B cell (primary cell): ENCODE measurements around the gene SH3TC1. TPM values are rescaled to one million over a fixed set of nuclear protein-coding genes. Genes with fewer than 3 reads are reported as not detected.

Experiments used
- ATAC-seq: fragments of 200-7000 bp; cut with Tn5 transposase; one replicate; pipeline ENCODE4 v1.10.0; 2021; ENCODE audit warnings: low read depth, mild to moderate bottlenecking, moderate number of reproducible peaks, moderate library complexity
- CTCF ChIA-PET: fragments of 350-600 bp; sonication (Branson Sonifier 250); formaldehyde crosslinking; loops from one replicate; lab custom pipeline; 2021; ENCODE audit warnings: antibody characterized with exemption, inconsistent platforms; lab: Charles Lee
- POLR2A ChIA-PET: fragments of 350-600 bp; sonication (Branson Sonifier 250); formaldehyde crosslinking; loops from one replicate; lab custom pipeline; 2021; ENCODE audit warnings: antibody characterized with exemption; lab: Charles Lee
- DNase-seq: peaks from one replicate; pipeline ENCODE4 v3.0.0; 2013
- H2AFZ ChIP-seq: 2 replicates; pipeline ENCODE4 v1.6.1; 2012; ENCODE audit warnings: mild to moderate bottlenecking, low read depth, low read length; ENCODE audit not compliant: insufficient read depth, poor library complexity, severe bottlenecking
- H3K27ac ChIP-seq, 2 donors: 1 replicate in 1 of 2; 2 replicates in 1 of 2; pipeline ENCODE4 v1.5.1; 2012 to 2013; ENCODE audit warnings: low read length in 2 of 2, mild to moderate bottlenecking in 2 of 2, moderate library complexity in 1 of 2
- H3K27me3 ChIP-seq, 4 experiments: fragments of 200-600 bp in 1 of 4; sonication (generic) in 1 of 4; replicated peaks in 1 of 4; 1 replicate in 2 of 4; 2 replicates in 2 of 4; pipeline versions ENCODE4 v1.6.1 to v1.7.0; 2013 to 2016; ENCODE audit warnings: low read length in 3 of 4, mild to moderate bottlenecking in 2 of 4, mixed read lengths in 1 of 4, moderate library complexity in 1 of 4; ENCODE audit not compliant: insufficient read depth in 4 of 4, control insufficient read depth in 3 of 4; ENCODE audit errors: control extremely low read depth in 1 of 4
- H3K36me3 ChIP-seq, 2 experiments: replicated peaks in 1 of 2; 1 replicate in 1 of 2; 2 replicates in 1 of 2; pipeline versions ENCODE4 v1.6.1 to v1.7.1; 2013; ENCODE audit warnings: low read length in 1 of 2; ENCODE audit not compliant: insufficient read depth in 2 of 2, control insufficient read depth in 1 of 2; ENCODE audit errors: control extremely low read depth in 1 of 2, extremely low read depth in 1 of 2
- H3K4me1 ChIP-seq, 2 donors: fragments of 200-600 bp in 1 of 2; sonication (generic) in 1 of 2; 1 replicate in 1 of 2; 2 replicates in 1 of 2; pipeline versions ENCODE4 v1.5.1 to v1.6.1; 2013 to 2017; ENCODE audit warnings: low read length in 2 of 2; ENCODE audit not compliant: control insufficient read depth in 2 of 2, insufficient read depth in 2 of 2
- H3K4me2 ChIP-seq: replicated peaks from 2 replicates; pipeline ENCODE3; 2012; ENCODE audit warnings: mild to moderate bottlenecking, low read depth, low read length; ENCODE audit not compliant: poor library complexity, severe bottlenecking
- H3K4me3 ChIP-seq, 5 experiments: fragments of 200-600 bp in 1 of 5; sonication (generic) in 1 of 5; 1 replicate in 3 of 5; 2 replicates in 2 of 5; pipeline versions ENCODE4 v1.5.1 to v1.7.0; 2011 to 2016; ENCODE audit warnings: low read length in 4 of 5, mild to moderate bottlenecking in 4 of 5, low read depth in 2 of 5, control low read depth in 1 of 5, moderate library complexity in 1 of 5; ENCODE audit not compliant: insufficient read depth in 1 of 5; ENCODE audit errors: control extremely low read depth in 1 of 5, extremely low read depth in 1 of 5
- H3K79me2 ChIP-seq: fragments of 200-600 bp; sonication (generic); one replicate; pipeline ENCODE4 v1.6.0; 2016; ENCODE audit warnings: low read length; ENCODE audit not compliant: control insufficient read depth, insufficient read depth
- H3K9ac ChIP-seq: fragments of 200-600 bp; sonication (generic); 2 replicates; pipeline ENCODE4 v1.6.1; 2017; ENCODE audit warnings: mild to moderate bottlenecking, low read length, moderate library complexity
- H3K9me3 ChIP-seq, 3 donors: one replicate each; pipeline versions ENCODE4 v1.6.1 to v1.7.1; 2013; ENCODE audit warnings: low read length in 2 of 3; ENCODE audit not compliant: control insufficient read depth in 2 of 3, insufficient read depth in 1 of 3; ENCODE audit errors: control extremely low read depth in 1 of 3
- H4K20me1 ChIP-seq: 2 replicates; pipeline ENCODE4 v1.6.0; 2012; ENCODE audit warnings: mild to moderate bottlenecking, low read length; ENCODE audit not compliant: insufficient read depth, control insufficient read depth, poor library complexity, severe bottlenecking
- H3K27ac Mint-ChIP-seq: one replicate; pipeline ENCODE4 v1.8.0; 2021; ENCODE audit warnings: mixed read lengths
- H3K27me3 Mint-ChIP-seq: one replicate; pipeline ENCODE4 v1.8.0; 2021; ENCODE audit warnings: mixed read lengths
- H3K4me1 Mint-ChIP-seq: one replicate; pipeline ENCODE4 v1.8.0; 2021; ENCODE audit warnings: mixed read lengths
- H3K4me3 Mint-ChIP-seq: one replicate; pipeline ENCODE4 v1.8.0; 2021; ENCODE audit warnings: mixed read lengths
- H3K9me3 Mint-ChIP-seq: one replicate; pipeline ENCODE4 v1.8.0; 2022; ENCODE audit warnings: mixed read lengths; ENCODE audit not compliant: insufficient read depth
- CTCF ChIP-seq: fragments of 200-600 bp; IDR thresholded peaks from one replicate; pipeline ENCODE4 v1.8.0; 2022; ENCODE audit warnings: antibody characterized with exemption, mild to moderate bottlenecking
- EZH2 ChIP-seq: IDR thresholded peaks from 2 replicates; pipeline ENCODE4 v1.6.1; 2012; ENCODE audit warnings: borderline replicate concordance, low read depth, mild to moderate bottlenecking, moderate library complexity, low read length; ENCODE audit not compliant: insufficient read depth, poor library complexity, severe bottlenecking
- WGBS: methylation state at CpG from one replicate; pipeline ENCODE4 v1.1.5; 2013; ENCODE audit warnings: missing lambda C conversion rate; ENCODE audit not compliant: insufficient coverage; 5-methylcytosine and 5-hydroxymethylcytosine counted together
- intact Hi-C: fragments of 100-400 bp; cut with micrococcal nuclease; formaldehyde crosslinking; loops from one replicate; pipeline ENCODE4 v1.10.0; 2022
- polyA plus RNA-seq: library from polyadenylated mRNA; depleted of rRNA; stranded (reverse); fragments of >200 nt; gene quantifications from 2 replicates; pipeline ENCODE4 v1.2.3, GENCODE V29; 2012
- total RNA-seq, 2 donors: library from RNA; stranded (reverse); fragments of 120-200 nt in 1 of 2; gene quantifications; 1 replicate in 1 of 2; 2 replicates in 1 of 2; pipeline versions ENCODE4 v1.2.3 to v1.2.4, GENCODE V29; 2013 to 2022

Gene SH3TC1
- total and polyA plus RNA-seq, 2 donors (not counting 1 experiment from before 2014, with no cell fraction given), result 63.8 to 388 TPM

GRCh38 chr4:8192748-8193738, 6.0 kb upstream of the SH3TC1 start:
- TF ChIP-seq CTCF (peak; percentile 68), EZH2 (no peak)
- H3K36me3 ChIP-seq, result no peaks in the 10 kb centered on the region
- peak overlapping the region; percentile 24 to 34 for H3K27ac ChIP-seq
- H3K27me3 ChIP-seq, result peaks cover 0 to 5% (median 1%) of the 10 kb centered on the region in 4 experiments
- peak; percentile 98 for ATAC-seq
- Mint-ChIP-seq H3K9me3 (no peaks in the 10 kb centered on the region), H3K4me3 (peak overlapping the region; percentile 34), H3K4me1 (peaks cover 35% of the 10 kb centered on the region), H3K27ac (peak overlapping the region; percentile 83), H3K27me3 (no peaks in the 10 kb centered on the region)
- H4K20me1 ChIP-seq, result no peaks in the 10 kb centered on the region
- ChIA-PET CTCF (interaction anchor here (0.6 to 6.4 kb wide), 15 partner anchors 9 to 432 kb away, joined by 3 to 127 read pairs (median 5); partner anchors contain the start of gene ABLIM2), POLR2A (interaction anchor here (1.0 to 1.5 kb wide), 3 partner anchors 13 to 34 kb away, joined by 4 to 7 read pairs (median 5); partner anchors contain the start of gene ABLIM2)
- peak; percentile 92 for DNase-seq
- H3K9ac ChIP-seq, result no peak overlapping the region
- H3K4me1 ChIP-seq, result peaks cover 16 to 31% of the 10 kb centered on the region in 2 donors
- intact Hi-C loops, result loop anchor here (1.0 to 10.0 kb wide), 6 partner anchors 7 to 389 kb away; partner anchors contain the start of gene AFAP1
- H3K4me2 ChIP-seq, result peak overlapping the region; percentile 51
- WGBS, result 39% methylated on average over 14 of the region's 18 CpGs
- H2AFZ ChIP-seq, result no peak overlapping the region
- no peaks in the 10 kb centered on the region for H3K79me2 ChIP-seq
- H3K9me3 ChIP-seq, result no peaks in the 10 kb centered on the region
- no peak overlapping the region for H3K4me3 ChIP-seq
